ENCODE results near the gene FPR2. TPM values are rescaled to one million over a fixed set of nuclear protein-coding genes. Genes with fewer than 3 reads are reported as not detected.
A peak's percentile ranks its signal among the peaks of the same experiment; 100 is the strongest.

Gene FPR2
- total and polyA plus RNA-seq, 10 of the 15 experiments (the other 5 are each of a cell fraction or from before 2014, with no cell fraction given): not detected

- no peaks in the 10 kb centered on the region for H3K4me1 ChIP-seq (ENCODE audit: control insufficient read depth, insufficient read depth, low read length)
- 90% methylated on average over 72 of the region's 74 CpGs for WGBS (ENCODE audit: insufficient coverage, insufficient replicate concordance, low lambda C conversion rate, missing lambda C conversion rate)
- CTCF ChIA-PET: no interaction called here
- no peak overlapping the region for H3K27ac ChIP-seq (ENCODE audit: control insufficient read depth, insufficient read depth)
- no TSS peak for BruUV-seq (replicated peaks)
- H3K9me3 ChIP-seq (replicated peaks; ENCODE audit: control insufficient read depth, insufficient read depth, low read length): no peaks in the 10 kb centered on the region; the same call in 2 of the 3 replicates
- TF ChIP-seq, protein P1, sequence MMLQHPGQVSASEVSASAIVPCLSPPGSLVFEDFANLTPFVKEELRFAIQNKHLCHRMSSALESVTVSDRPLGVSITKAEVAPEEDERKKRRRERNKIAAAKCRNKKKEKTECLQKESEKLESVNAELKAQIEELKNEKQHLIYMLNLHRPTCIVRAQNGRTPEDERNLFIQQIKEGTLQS (IDR thresholded peaks at IDR 0.05; ENCODE audit: borderline replicate concordance, extremely low read depth, low read depth, low read length): no peak
- no peak for TF ChIP-seq HDAC2 (IDR thresholded peaks at IDR 0.05)
- no peak for TF ChIP-seq TAF1 (IDR thresholded peaks at IDR 0.05; ENCODE audit: borderline replicate concordance, low read depth, low read length)
- no peak for TF ChIP-seq SMC3 (IDR thresholded peaks at IDR 0.05; ENCODE audit: borderline replicate concordance, low read length)
- no peak for TF ChIP-seq RB1 (IDR thresholded peaks at IDR 0.05; ENCODE audit: borderline replicate concordance)
- H2AFZ ChIP-seq (ENCODE audit: control insufficient read depth, low read depth, low read length): no peak overlapping the region
- H3K4me2 ChIP-seq (ENCODE audit: control insufficient read depth, insufficient read depth): no peak overlapping the region
- in situ Hi-C loops (cut with MboI): no loop called here
- DNase-seq (ENCODE audit: low read depth, low spot score): no peak
- ATAC-seq: no peak
- intact Hi-C loops (cut with micrococcal nuclease; ENCODE audit: unreplicated experiment): no loop called here
- H3K4me3 ChIP-seq: no peak overlapping the region
- FAIRE-seq: no peak
- H3K27me3 ChIP-seq (replicated peaks in 1 of 2; ENCODE audit: control insufficient read depth in 2 of 2, insufficient read depth in 2 of 2, low read length in 1 of 2): no peaks in the 10 kb centered on the region
- RAD21 ChIA-PET (ENCODE audit: unreplicated experiment): no interaction called here
- SMC1A ChIA-PET (ENCODE audit: uncharacterized antibody, unreplicated experiment): no interaction called here
- H4K20me1 ChIP-seq (ENCODE audit: control insufficient read depth, insufficient read depth): no peaks in the 10 kb centered on the region
- H3K79me2 ChIP-seq (ENCODE audit: control insufficient read depth, insufficient read depth, low read length): no peaks in the 10 kb centered on the region
- H3K9ac ChIP-seq (ENCODE audit: control insufficient read depth, insufficient read depth, low read length): no peak overlapping the region
- POLR2A ChIA-PET: no interaction called here
- H3K36me3 ChIP-seq (ENCODE audit: control insufficient read depth in 2 of 2, insufficient read depth in 2 of 2, low read length in 1 of 2): no peaks in the 10 kb centered on the region
Observed at GRCh38 chr19:51713319-51714285, 47.4 kb upstream of the FPR2 start.

DNA sequence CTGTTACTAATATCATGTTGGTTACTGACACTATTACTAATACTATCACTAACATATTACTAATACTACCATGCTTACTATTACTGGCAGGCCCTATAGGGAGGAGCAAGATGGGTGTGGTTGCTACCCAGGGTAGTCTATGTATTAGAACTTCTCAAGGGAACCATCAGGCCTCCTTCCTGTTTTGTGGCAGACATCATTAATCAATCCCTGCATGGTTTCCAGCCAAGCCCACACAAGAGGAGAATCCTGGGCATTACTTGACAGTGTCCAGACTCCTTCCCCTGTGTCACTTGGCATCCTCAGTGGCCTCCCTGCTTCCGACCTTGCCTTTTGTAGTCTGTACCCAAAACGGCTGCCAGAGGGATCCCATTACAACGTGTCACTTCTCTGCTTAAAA, 46.1 kb upstream of the FPR2 start:
- ChIA-PET SMC1A (ENCODE audit: uncharacterized antibody, unreplicated experiment) (no interaction called here), POLR2A (no interaction called here), CTCF (no interaction called here), RAD21 (ENCODE audit: unreplicated experiment) (no interaction called here)
- BruUV-seq (replicated peaks): no TSS peak
- in situ Hi-C loops (cut with MboI): no loop called here
- no peak for ATAC-seq
- TF ChIP-seq ZNF207 (IDR thresholded peaks at IDR 0.05; ENCODE audit: borderline replicate concordance): no peak
- no peak for TF ChIP-seq SIX5 (IDR thresholded peaks at IDR 0.05; ENCODE audit: low read depth, low read length, severe bottlenecking)
- TF ChIP-seq, protein P2, sequence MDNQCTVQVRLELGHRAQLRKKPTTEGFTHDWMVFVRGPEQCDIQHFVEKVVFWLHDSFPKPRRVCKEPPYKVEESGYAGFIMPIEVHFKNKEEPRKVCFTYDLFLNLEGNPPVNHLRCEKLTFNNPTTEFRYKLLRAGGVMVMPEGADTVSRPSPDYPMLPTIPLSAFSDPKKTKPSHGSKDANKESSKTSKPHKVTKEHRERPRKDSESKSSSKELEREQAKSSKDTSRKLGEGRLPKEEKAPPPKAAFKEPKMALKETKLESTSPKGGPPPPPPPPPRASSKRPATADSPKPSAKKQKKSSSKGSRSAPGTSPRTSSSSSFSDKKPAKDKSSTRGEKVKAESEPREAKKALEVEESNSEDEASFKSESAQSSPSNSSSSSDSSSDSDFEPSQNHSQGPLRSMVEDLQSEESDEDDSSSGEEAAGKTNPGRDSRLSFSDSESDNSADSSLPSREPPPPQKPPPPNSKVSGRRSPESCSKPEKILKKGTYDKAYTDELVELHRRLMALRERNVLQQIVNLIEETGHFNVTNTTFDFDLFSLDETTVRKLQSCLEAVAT (IDR thresholded peaks at IDR 0.05): peak; percentile 47; the same call in 1 of the 2 replicates
- Histone ChIP-seq H3K36me3 (ENCODE audit: control insufficient read depth in 2 of 2, insufficient read depth in 2 of 2, low read length in 1 of 2) (no peaks in the 10 kb centered on the region), H3K4me2 (ENCODE audit: control insufficient read depth, insufficient read depth) (no peak overlapping the region), H4K20me1 (ENCODE audit: control insufficient read depth, insufficient read depth) (no peaks in the 10 kb centered on the region), H3K27ac (ENCODE audit: control insufficient read depth, insufficient read depth) (no peak overlapping the region), H3K27me3 (replicated peaks in 1 of 2; ENCODE audit: control insufficient read depth in 2 of 2, insufficient read depth in 2 of 2, low read length in 1 of 2) (no peaks in the 10 kb centered on the region), H3K4me3 (no peak overlapping the region), H3K79me2 (ENCODE audit: control insufficient read depth, insufficient read depth, low read length) (no peaks in the 10 kb centered on the region), H2AFZ (ENCODE audit: control insufficient read depth, low read depth, low read length) (no peak overlapping the region), H3K9ac (ENCODE audit: control insufficient read depth, insufficient read depth, low read length) (no peak overlapping the region), H3K4me1 (ENCODE audit: control insufficient read depth, insufficient read depth, low read length) (no peaks in the 10 kb centered on the region), H3K9me3 (replicated peaks; ENCODE audit: control insufficient read depth, insufficient read depth, low read length) (no peaks in the 10 kb centered on the region; the same call in 2 of the 3 replicates)
- no peak for DNase-seq (ENCODE audit: low read depth, low spot score)
- 49% methylated on average over 3 of the region's 3 CpGs for WGBS (ENCODE audit: insufficient coverage, insufficient replicate concordance, low lambda C conversion rate, missing lambda C conversion rate)
- intact Hi-C loops (cut with micrococcal nuclease; ENCODE audit: unreplicated experiment): no loop called here
- FAIRE-seq: no peak

All from GM12878 (cell line).